Hematopoietic multipotent progenitor cell treated with erythropoietin and hydrocortisone succinate and interleukin-3 and kit ligand, for 6 days (in vitro differentiated cells): ENCODE data around the gene WASF2.
A peak's percentile ranks its signal among the peaks of the same experiment; 100 is the strongest.
"Not testable (repeated sequence)": the region's sequence is repeated elsewhere in the genome, so short reads cannot be mapped to it uniquely, and the experiment has no call there.

Experiments used
- DNase-seq: peaks from one replicate; pipeline ENCODE4 v3.0.0-alpha.2; 2015

The WASF2 gene

DNA sequence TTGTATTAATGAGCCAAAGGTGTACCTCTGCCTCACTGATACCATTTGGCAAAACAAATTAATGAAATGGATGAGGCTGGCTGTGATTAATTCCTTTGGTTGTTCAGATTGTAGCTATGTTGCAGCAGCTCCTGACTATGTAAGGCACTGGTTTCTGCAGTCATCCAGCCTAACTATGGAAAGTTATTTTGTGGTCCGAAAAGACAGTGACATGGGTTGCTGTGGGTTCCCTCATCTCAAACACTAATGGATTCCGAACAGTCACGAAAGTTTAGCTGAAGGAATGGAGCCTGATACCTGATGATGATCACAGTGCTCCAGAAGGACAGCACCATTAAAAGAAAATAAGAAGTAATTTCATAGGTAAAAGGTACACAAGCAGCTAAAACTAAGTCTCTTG is 42.6 kb downstream of the WASF2 start:
- DNase-seq, result no peak

DNA sequence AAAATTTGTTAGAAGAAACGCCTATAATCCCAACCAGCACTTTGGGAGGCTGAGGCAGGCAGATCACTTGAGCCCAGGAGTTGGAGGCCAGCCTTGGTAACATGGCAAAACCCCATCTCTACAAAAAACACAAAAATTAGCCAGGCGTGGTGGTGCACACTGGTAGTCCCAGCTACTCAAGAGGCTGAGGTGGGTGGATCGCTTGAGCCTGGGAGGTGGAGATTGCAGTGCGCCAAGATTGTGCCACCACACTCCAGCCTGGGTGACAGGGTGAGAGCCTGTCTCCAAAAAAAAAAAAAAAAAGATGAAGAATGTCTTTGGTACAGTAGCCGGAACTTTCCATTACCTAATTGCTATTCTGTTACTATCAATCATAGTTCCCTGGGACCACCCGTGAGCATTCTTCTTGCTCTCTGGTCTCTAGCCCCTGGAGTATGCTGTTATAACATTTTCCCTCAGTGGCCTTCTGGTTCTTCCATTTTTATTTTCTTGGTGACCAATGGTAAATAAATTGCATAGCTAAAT is 43.4 kb downstream of the WASF2 start:
- DNase-seq, result peak; percentile 29

DNA sequence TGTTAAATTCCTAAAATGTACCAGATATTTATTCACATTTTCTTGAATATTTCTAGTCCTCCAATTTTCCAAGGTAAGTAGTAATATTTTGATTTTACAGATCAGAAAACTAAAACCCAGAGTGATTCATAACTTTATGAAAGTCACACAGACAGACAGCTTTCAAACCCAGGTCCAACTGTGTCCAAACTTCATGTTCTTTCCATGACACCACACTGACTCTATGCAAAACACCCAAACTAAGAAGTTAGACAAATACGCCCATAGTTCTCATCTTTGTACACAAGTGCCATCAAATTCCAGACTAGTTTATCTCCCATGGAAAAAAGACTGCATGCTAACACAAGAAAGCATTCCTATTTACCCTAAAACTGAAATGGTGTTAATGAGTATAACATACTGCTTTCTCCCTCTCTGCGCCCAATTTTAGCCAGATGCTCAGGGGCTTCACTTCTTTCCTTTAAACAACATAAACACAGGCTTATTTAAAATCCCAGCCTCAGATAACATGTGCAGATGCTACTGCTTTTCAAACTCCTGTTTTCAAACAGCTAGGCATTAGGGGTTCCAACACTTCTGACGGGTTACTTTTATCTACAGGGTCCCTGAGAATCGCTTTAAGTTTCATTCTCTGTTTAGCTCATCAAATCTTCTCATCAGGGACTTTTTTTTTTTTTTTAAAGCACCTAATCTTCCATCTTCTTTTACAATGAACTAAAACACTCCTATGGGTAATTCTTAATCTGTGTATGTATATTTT is 44.6 kb downstream of the WASF2 start:
- DNase-seq, result no peak

- DNase-seq, result no peak
These were observed 45.3 kb downstream of the WASF2 start for GRCh38 chr1:27444632-27445031.

- DNase-seq, result no peak
These were observed 50.8 kb downstream of the WASF2 start for GRCh38 chr1:27439150-27439549.

DNA sequence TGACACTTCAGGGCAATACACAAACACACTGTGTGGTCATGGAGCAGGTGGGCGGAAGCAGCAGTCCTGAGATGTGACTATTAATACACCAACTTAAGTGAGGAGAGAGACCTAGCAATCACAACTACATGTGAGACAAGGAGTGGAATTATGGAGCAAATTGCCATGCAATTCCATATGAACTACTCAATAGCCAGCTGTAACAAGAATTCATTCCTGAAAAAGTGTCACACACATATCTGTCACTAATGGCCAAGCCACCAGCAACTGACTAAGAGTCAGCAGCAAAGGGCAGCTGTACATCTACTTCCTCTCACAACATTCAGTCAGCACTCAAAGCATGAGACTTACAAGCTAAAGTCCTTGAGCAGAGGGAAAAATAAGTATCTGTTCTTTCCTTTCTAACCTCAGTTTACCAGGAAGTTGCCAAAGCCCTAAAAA is 51.3 kb downstream of the WASF2 start:
- DNase-seq, result peak; percentile 30

DNA sequence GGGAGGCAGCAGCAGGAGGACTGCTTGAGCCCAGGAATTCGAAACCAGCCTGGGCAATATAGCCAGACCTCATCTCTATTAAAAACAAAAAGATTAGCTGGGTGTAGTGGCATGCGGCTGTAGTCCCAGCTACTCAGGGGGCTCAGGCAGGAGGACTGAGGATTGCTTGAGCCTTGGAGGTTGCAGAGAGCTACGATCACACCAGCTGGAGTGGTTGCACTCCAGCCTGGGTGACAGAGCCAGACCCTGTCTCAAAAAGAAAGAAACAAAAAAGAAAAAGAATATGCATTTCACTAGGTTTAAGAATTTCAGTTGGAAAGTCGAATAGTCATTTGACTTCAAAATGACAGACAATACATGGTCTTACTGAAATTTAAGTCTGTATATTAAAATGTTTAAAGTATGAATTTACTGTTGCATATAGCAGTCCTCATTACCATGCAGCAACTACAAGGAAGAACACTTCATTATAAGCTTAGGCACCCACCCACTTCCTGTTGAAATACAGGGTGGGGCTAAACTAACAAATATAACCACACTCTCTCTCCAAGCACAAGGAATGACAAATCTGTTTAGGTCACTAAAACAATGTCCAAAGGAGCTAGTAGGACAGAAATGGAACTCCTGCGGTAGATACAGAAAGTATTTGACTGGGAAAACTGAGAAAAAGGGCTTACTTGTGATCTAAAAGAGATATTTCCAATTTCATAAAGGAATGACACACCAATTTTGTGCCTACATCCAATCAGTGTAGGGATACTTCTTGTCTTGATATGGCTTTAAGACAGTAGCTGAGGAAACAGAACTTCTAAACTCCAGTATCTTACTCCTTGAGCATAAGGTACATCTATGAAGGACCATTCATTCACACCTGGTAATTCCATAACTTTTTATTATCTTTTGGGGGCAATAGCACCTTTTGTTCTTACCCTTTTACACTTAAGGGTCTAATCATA is 53.5 kb downstream of the WASF2 start:
- peak; percentile 73 for DNase-seq

- peak; percentile 77 for DNase-seq
These were observed 54.3 kb downstream of the WASF2 start for GRCh38 chr1:27435566-27436203.

GRCh38 chr1:27433706-27434105 is 56.3 kb downstream of the WASF2 start:
- no peak for DNase-seq

DNA sequence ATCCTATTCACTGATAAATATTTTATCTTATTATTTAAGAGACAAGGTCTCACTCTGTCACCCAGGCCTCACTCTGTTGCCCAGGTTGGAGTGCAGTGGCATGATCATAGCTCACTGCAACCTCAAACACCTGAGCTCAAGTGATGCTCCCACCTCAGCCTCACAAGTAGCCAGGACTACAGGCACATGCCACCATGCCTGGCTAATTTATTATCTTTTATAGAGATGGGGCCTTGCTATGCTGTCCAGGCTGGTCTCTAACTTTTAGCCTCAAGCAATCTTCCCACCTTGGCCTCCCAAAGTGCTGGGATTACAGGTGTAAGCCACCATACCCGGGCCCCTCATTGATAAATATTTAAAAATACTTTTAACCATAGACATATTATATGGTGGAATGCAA is 57.2 kb downstream of the WASF2 start:
- DNase-seq, result not testable (repeated sequence)

GRCh38 chr1:27431601-27431940 is 58.4 kb downstream of the WASF2 start:
- DNase-seq, result no peak

DNA sequence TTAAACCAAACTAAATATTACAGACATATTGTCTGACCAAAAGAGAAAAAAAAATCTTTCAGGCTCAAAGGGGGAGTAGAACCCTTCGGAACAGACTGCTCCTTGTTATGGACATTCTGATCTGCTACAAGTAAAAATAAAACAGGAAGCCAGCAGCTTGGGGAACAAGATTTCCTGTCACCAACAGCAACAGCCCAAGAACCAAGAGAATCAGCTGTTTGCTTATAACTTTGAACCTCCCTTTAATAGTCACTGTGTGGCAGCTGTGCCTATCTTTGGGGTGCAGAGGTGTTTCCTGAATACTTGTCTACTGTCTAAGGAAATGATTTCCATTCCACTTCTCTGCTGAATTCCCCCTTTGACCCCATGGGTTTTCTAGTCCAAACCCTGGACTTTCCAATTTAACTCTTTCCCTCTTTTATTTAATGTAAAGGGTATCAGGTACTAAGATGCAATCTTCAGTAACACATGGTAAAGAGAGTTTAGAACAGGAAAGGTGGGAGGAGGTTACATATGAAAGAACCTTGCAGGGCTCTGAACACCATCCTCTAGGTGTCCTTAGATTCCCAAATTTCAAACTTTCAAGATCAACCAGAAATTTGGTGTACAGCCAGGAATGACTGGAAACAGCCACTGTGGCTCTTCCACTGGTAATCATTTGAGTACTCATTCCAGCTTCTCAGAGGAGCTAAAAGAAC is 58.9 kb downstream of the WASF2 start:
- peak; percentile 80 for DNase-seq

- DNase-seq, result no peak
These were observed 60.9 kb downstream of the WASF2 start for GRCh38 chr1:27429029-27429425.

- DNase-seq, result peak; percentile 90
These were observed 61.5 kb downstream of the WASF2 start for GRCh38 chr1:27428316-27429028.

DNA sequence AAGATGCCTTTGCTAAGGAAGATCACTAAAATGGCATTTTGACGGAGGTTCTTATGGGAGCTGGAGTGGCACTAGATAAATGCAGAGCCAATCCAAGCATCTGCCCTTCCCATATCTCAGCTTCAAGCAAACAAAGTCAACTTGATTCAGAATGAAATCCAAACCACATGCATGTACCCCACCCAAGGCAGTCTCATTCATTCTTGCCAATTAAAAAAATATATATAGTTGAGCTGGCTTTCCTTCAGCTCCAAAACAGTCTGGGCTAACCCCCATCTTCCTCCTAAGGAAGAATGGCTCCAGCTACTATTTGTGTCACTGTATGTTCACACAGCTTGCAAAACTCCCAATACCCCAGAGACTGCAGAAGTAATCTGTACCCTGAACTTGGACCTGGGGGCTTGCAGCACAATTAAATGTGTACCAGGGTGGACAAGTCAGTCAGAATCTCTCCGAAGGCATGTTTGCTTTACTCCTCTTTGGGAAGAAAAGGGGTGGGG is 62.1 kb downstream of the WASF2 start:
- peak; percentile 35 for DNase-seq

GRCh38 chr1:27427329-27427728 is 62.6 kb downstream of the WASF2 start:
- no peak for DNase-seq

GRCh38 chr1:27423709-27424108 is 66.3 kb downstream of the WASF2 start:
- DNase-seq, result no peak

- DNase-seq, result no peak
These were observed 71.4 kb downstream of the WASF2 start for GRCh38 chr1:27418326-27419185.

DNA sequence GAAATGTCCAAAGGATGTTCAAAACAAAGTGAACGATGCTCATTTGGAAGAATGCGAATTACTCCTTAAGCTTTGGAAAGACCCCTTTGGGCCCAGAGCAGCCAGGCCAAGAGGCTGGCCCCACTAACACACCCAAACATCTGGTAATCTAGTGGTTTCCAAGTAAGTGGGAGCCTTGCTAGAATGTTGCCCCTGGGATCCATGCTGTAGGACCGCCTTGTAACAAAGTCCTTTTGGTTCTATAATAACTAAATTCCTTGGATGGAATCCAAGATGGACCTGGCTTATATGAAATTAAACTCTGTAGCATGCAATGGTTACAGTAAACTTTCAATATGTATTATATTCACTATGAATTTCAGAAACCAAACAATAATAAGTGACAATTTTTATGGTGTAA is 72.3 kb downstream of the WASF2 start:
- no peak for DNase-seq

DNA sequence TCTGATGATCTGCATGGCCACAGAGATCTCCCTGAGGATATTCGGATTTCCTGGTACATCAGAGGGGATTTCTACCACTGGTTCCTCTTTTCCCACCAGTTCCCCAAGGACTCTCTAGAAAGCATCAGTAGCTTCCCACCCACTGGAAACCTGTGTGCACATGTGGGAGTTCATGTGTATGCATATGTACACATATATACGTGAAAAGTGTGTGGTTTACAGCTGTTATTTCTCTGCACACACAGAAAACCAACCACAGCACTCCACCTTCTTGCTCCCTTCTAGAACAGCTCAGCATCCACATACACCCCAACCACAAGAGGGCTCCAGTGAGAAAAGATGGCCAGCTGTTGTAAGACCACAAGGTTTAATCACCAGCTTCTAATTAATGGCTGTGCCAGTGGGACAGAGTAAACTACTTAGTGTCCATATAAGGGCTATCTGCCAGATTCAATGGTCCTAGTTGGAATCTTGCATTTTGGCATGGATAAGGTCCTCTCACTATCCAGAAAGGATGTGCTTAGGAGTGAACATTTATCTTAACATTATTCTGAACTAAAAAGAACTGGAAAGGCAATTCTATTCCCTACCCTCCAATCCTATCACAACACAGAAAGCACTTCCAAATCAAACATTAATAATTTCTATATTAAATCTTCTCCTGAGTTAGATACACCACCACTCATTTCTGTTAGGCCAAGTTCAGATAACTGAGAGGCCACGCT is 73.4 kb downstream of the WASF2 start:
- DNase-seq, result peak; percentile 92
